NCI-H510A (cell line): ENCODE data around the gene ACE.

Experiments used
- DNase-seq: peaks from one replicate; lab custom pipeline; 2025; lab: John Stamatoyannopoulos, UW

The ACE gene

GRCh38 chr17:63474586-63475460 is 2.0 kb upstream of the ACE start:
- peak; percentile 33 for DNase-seq

GRCh38 chr17:63475491-63476412 is 1.1 kb upstream of the ACE start:
- no peak for DNase-seq

DNA sequence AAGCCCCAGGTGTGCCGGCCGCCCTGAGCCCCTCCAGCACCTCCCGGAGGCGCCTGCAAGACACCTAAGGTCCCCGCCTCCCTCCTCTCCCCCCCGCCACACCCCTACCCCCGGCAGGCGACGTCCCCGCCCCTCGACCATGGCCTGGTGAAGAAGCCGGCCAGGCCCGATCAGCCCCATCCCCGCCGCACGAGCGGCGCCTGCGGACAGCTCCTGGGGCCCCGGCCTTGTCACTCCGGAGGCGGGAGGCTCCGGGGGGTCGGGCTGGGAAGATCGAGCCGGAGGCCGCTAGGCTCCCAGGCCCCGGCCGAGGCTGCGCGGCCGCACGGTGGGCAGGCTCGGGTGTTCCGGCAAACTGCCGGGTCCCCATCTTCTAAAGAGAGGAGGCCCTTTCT is 405 bp upstream of the ACE start:
- DNase-seq = peak; percentile 75

GRCh38 chr17:63477480-63478440 is 899 bp downstream of the ACE start:
- DNase-seq = peak; percentile 85

- DNase-seq = peak; percentile 77
These were observed 2.1 kb downstream of the ACE start for GRCh38 chr17:63478814-63479494.

GRCh38 chr17:63479495-63480184 is 2.8 kb downstream of the ACE start:
- DNase-seq = peak; percentile 27

DNA sequence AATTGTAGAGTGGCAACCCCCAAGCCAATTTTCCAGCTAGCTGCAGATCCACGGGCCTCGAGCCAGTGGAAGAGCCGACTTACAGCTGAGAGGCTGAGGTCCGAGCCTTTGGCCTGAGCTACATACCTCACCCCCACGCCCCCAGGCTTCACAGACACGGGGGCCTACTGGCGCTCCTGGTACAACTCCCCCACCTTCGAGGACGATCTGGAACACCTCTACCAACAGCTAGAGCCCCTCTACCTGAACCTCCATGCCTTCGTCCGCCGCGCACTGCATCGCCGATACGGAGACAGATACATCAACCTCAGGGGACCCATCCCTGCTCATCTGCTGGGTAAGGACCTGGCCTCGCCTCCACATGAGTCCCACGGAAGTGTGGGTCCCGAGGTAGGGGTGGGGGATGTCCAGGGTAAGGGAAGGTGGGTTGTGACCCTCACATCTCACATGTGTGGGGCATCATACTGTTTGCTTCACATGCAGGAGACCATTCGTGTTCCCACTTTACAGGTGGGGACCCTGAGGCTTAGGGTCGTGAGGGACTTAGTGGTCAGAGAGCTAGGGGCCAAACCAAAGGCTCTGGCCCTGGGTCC is 3.4 kb downstream of the ACE start:
- no peak for DNase-seq

DNA sequence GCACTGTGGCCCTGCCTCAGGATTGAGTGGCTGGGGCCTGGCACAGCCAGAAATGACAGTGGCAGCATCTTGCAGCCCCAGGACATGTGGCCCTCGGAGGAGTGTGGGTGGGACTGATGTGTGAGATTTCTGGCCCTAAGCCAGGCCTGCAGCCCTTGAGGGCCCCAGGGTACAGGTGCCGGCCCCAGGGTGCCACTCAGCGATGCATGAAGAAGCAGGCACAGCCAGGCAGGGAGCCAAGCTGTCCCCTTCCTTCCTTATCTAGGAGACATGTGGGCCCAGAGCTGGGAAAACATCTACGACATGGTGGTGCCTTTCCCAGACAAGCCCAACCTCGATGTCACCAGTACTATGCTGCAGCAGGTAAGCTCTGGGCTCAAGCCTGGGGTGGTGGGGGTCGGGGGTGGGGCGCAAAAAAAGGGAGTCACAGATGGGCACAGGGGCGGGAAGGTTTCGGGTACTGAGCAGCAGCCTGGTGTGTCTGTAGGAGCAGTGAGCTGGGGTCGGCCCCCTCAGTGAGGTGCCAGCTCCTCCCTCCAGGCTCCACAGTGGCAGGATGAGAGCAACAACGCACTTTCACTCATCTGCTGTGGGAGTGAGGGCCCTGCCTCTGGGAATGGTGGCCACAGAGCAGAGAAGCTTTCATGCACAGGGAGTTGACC is 4.1 kb downstream of the ACE start:
- peak; percentile 97 for DNase-seq

GRCh38 chr17:63481488-63481870 is 4.6 kb downstream of the ACE start:
- DNase-seq = no peak

GRCh38 chr17:63482509-63482908 is 5.6 kb downstream of the ACE start:
- no peak for DNase-seq

- no peak for DNase-seq
These were observed 6.2 kb downstream of the ACE start for GRCh38 chr17:63483038-63483437.

DNA sequence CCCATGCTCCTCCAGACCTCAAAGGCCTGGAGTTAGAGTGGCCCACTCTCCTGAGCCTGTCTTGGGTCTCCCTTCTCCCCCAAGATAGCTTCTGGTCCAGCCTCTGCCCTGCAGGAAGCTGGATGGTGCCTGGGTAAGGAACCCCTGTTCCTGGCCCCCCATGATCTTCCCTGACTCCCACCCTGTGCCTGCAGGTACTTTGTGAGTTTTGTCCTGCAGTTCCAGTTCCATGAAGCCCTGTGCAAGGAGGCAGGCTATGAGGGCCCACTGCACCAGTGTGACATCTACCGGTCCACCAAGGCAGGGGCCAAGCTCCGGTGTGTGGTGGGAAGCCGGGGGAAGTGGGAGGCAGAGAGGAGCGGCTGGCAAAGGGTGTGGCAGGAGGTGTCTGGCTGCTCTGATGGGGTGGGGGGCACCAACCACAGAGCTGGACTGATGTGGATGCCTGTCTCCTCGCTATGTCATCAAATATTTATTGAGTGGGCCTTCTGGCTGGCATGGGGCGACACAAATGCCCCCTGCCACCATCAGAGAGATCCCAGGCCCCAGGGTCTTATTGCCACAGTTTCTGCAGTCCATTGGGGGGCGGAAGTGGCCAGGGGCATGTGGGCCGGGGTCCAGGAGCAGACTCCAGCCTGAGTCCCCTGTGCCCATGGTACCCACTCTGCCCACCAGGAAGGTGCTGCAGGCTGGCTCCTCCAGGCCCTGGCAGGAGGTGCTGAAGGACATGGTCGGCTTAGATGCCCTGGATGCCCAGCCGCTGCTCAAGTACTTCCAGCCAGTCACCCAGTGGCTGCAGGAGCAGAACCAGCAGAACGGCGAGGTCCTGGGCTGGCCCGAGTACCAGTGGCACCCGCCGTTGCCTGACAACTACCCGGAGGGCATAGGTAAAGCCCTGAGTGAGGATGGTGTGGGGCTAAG is 7.1 kb downstream of the ACE start:
- DNase-seq = no peak

DNA sequence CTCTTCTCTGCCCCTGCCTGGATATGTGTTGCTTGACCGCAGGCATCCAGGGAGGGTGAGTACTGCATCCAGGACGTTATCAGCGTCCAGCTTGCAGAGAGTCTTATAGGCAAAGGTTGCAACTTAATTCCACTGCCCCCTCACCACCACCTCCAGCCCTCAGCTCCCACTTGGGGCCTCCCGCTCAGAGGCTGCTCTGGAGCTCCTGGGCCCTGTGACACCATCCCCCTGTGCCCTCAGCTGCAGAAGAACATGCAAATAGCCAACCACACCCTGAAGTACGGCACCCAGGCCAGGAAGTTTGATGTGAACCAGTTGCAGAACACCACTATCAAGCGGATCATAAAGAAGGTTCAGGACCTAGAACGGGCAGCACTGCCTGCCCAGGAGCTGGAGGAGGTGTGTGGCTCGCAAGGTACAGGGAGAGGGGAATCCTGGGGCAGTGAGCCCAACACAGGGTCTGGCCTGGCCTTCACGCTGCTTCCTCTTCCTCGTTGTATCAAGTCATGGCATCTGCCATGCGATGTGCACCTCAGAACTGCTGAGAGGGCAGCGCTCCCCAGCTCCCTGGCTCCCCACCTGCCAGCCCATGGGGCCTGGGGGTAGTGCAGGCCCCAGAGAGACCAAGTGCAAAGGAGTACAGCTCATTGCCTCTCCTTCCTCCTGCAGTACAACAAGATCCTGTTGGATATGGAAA is 9.6 kb downstream of the ACE start:
- no peak for DNase-seq

GRCh38 chr17:63487014-63487339 is 10.1 kb downstream of the ACE start:
- DNase-seq = no peak

DNA sequence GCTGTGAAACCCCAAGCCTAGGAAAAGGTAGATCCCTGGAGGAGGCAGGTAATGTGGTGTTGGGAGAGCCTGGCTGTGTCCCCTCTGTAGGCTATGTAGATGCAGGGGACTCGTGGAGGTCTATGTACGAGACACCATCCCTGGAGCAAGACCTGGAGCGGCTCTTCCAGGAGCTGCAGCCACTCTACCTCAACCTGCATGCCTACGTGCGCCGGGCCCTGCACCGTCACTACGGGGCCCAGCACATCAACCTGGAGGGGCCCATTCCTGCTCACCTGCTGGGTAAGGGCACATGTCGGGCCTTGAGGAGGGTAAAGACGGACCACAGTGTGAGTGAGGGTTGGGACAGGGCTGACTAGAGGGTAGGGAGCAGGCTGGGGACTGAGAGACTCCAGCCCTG is 12.0 kb downstream of the ACE start:
- DNase-seq = no peak

DNA sequence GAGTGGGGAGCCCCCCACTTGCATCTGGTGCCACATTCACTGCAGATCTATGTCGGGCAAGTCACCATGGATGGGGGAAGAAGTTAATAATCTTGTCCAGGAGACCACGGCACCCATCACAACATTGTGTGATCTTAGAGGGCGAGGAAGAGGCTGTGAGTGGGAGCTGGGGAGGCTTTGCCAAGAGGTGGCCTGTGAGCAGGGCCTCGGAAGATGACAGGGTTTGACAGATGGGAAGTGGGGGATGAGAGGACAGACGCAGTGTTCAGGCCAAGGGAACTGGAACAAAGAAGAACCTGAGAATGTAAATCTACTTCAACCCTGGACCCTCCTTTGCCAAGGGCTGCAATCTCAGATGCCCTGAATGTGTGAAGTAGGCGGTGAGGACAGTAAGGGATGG is 12.4 kb downstream of the ACE start:
- DNase-seq = no peak

DNA sequence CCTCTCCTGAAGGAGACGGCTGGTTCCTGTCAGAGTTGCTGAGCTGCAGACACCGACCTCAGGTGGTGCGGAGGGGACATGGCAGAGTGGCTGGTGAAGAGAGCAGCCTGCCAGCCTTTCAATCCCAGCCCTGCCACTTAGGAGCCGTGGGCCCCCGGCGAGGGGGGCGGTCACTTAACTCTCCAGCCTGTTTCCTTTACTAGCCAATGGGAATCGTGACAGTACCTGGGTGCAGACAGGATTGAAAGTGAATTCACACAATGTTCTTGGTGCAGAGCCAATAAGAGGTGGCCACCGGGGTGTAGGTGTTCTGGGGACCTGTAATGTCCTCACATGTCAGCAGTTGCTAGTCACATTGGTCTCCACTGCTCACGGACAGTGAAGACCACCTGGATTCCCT is 13.5 kb downstream of the ACE start:
- peak; percentile 39 for DNase-seq

- no peak for DNase-seq
These were observed 14.1 kb downstream of the ACE start for GRCh38 chr17:63490858-63491400.
